T-cell (primary cell): Measurements from ENCODE around the gene OR51V1. TPM values are rescaled to one million over a fixed set of nuclear protein-coding genes. Genes with fewer than 3 reads are reported as not detected.

Experiments used
- ATAC-seq, 4 experiments: fragments of 200-7000 bp in 3 of 4; fragments of 150-1000 bp in 1 of 4; cut with Tn5 transposase; replicated peaks in 1 of 4; 1 replicate in 3 of 4; 2 replicates in 1 of 4; pipeline ENCODE4 v1.10.0; 2021; ENCODE audit warnings: moderate library complexity in 3 of 4, mild to moderate bottlenecking in 2 of 4, moderate number of reproducible peaks in 1 of 4
- CTCF ChIA-PET, 2 donors: fragments of 300-600 bp; sonication (Branson Sonifier 250); formaldehyde crosslinking; loops; one replicate each; lab custom pipeline; 2022; ENCODE audit warnings: antibody characterized with exemption in 2 of 2; lab: Charles Lee
- POLR2A ChIA-PET, 2 donors: fragments of 300-600 bp; sonication (Branson Sonifier 250); formaldehyde crosslinking; loops; one replicate each; lab custom pipeline; 2022; ENCODE audit warnings: antibody characterized with exemption in 2 of 2; lab: Charles Lee
- DNase-seq, 35 experiments: peaks; one replicate each; pipeline versions ENCODE4 v3.0.0 to v3.0.0-alpha.2; 2013 to 2023
- H3K27ac ChIP-seq: one replicate; pipeline ENCODE4 v1.5.1; 2013; ENCODE audit warnings: low read length
- H3K27me3 ChIP-seq, 2 experiments: replicated peaks in 1 of 2; 1 replicate in 1 of 2; 2 replicates in 1 of 2; pipeline versions ENCODE4 v1.6.1 to v1.7.0; 2013; ENCODE audit warnings: low read length in 1 of 2, mixed read lengths in 1 of 2; ENCODE audit not compliant: control insufficient read depth in 2 of 2, insufficient read depth in 2 of 2; ENCODE audit errors: extremely low read depth in 1 of 2
- H3K36me3 ChIP-seq, 2 donors: 1 replicate in 1 of 2; 2 replicates in 1 of 2; pipeline versions ENCODE4 v1.6.1 to v1.7.0; 2013; ENCODE audit warnings: low read length in 1 of 2; ENCODE audit not compliant: control insufficient read depth in 2 of 2, insufficient read depth in 1 of 2; ENCODE audit errors: extremely low read depth in 1 of 2
- H3K4me1 ChIP-seq, 2 experiments: 1 replicate in 1 of 2; 2 replicates in 1 of 2; pipeline versions ENCODE4 v1.6.1 to v1.7.0; 2013; ENCODE audit warnings: low read length in 2 of 2, mixed read lengths in 1 of 2; ENCODE audit not compliant: insufficient read depth in 2 of 2, control insufficient read depth in 1 of 2; ENCODE audit errors: extremely low read depth in 1 of 2
- H3K4me3 ChIP-seq, 2 donors: 1 replicate in 1 of 2; 2 replicates in 1 of 2; pipeline versions ENCODE4 v1.5.1 to v1.7.0; 2013; ENCODE audit warnings: mild to moderate bottlenecking in 2 of 2, low read length in 1 of 2, moderate library complexity in 1 of 2; ENCODE audit not compliant: control insufficient read depth in 1 of 2; ENCODE audit errors: extremely low read depth in 1 of 2
- H3K9me3 ChIP-seq: 2 replicates; pipeline ENCODE4 v1.7.0; 2013
- H3K27ac Mint-ChIP-seq, 2 donors: one replicate each; pipeline ENCODE4 v1.8.0; 2020 to 2021; ENCODE audit warnings: mild to moderate bottlenecking in 2 of 2, mixed read lengths in 2 of 2
- H3K27me3 Mint-ChIP-seq, 2 donors: one replicate each; pipeline ENCODE4 v1.8.0; 2021 to 2022; ENCODE audit warnings: mixed read lengths in 2 of 2
- H3K36me3 Mint-ChIP-seq: one replicate; pipeline ENCODE4 v1.8.0; 2021; ENCODE audit warnings: mixed read lengths
- H3K4me1 Mint-ChIP-seq, 3 donors: one replicate each; pipeline ENCODE4 v1.8.0; 2020 to 2022; ENCODE audit warnings: mixed read lengths in 3 of 3, mild to moderate bottlenecking in 1 of 3
- H3K4me3 Mint-ChIP-seq, 3 donors: one replicate each; pipeline ENCODE4 v1.8.0; 2020 to 2022; ENCODE audit warnings: mild to moderate bottlenecking in 3 of 3, mixed read lengths in 3 of 3, moderate library complexity in 3 of 3
- H3K9me3 Mint-ChIP-seq, 3 donors: one replicate each; pipeline ENCODE4 v1.8.0; 2020 to 2022; ENCODE audit warnings: mixed read lengths in 3 of 3
- WGBS: methylation state at CpG from one replicate; pipeline ENCODE4 v1.1.5; 2013; ENCODE audit warnings: missing lambda C conversion rate; ENCODE audit not compliant: insufficient coverage; 5-methylcytosine and 5-hydroxymethylcytosine counted together
- total RNA-seq, 35 experiments: library from RNA in 6 of 35; stranded (reverse) in 6 of 35; fragments of 120-200 nt in 1 of 35; gene quantifications; one replicate each; pipeline versions ENCODE4 v1.2.1 to v1.2.4 and lab custom pipeline; 2013 to 2026

The OR51V1 gene
- total RNA-seq, 5 donors from 2014 or later (not counting 1 experiment from before 2014, with no cell fraction given) = not detected

DNA sequence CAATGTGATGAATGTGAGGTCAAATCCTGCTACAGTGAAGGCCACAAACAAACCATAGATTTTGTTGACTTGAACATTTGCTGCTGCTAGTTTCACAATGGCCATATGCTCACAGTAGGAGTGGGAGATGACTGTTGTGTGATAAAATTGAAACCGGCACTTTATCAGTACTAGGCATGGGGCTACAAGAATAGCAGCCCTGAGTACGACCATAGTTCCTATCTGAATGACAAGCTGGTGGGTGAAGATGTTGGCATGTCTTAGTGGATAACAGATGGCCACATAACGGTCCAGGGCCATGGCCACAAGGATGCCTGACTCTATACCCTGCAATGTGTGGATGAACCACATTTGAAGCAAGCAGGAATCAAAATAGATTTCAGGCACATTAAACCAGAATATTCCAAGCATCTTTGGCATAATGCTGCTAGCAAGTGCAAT is 48.7 kb downstream of the OR51V1 start:
- Mint-ChIP-seq H3K9me3 (no peaks in the 10 kb centered on the region), H3K27me3 (peaks cover 0 to 9% of the 10 kb centered on the region in 2 donors), H3K36me3 (no peaks in the 10 kb centered on the region), H3K27ac (no peak overlapping the region), H3K4me1 (no peaks in the 10 kb centered on the region), H3K4me3 (no peak overlapping the region)
- 51% methylated on average over 3 of the region's 3 CpGs for WGBS
- no peak overlapping the region for H3K4me3 ChIP-seq
- H3K4me1 ChIP-seq = no peaks in the 10 kb centered on the region
- no peaks in the 10 kb centered on the region for H3K36me3 ChIP-seq
- H3K27ac ChIP-seq = no peak overlapping the region
- DNase-seq = no peak
- CTCF ChIA-PET = no interaction called here
- POLR2A ChIA-PET = no interaction called here
- no peaks in the 10 kb centered on the region for H3K27me3 ChIP-seq
- no peak for ATAC-seq
- no peaks in the 10 kb centered on the region for H3K9me3 ChIP-seq

Other genes with a start within 250 kb of the OR51V1 start
- not detected for gene OR51A2, start 245.0 kb downstream of the OR51V1 start, total RNA-seq
- gene OR51L1, start 205.8 kb downstream of the OR51V1 start, total RNA-seq = not detected
- not detected for gene OR52J3, start 154.2 kb downstream of the OR51V1 start, total RNA-seq
- gene OR52E2, start 141.1 kb downstream of the OR51V1 start, total RNA-seq = not detected
- gene OR52E1, start 131.1 kb downstream of the OR51V1 start, total RNA-seq = not detected
- not detected for gene OR52A5, start 62.3 kb downstream of the OR51V1 start, total RNA-seq
- not detected for gene OR52A1, start 45.9 kb downstream of the OR51V1 start, total RNA-seq
- gene HBB, start 26.4 kb upstream of the OR51V1 start, total RNA-seq = 10 to 100 TPM in 1 of 5 donors, under 1 TPM in 4; 0.59 to 11.7 (median 0.70) TPM
- gene HBD, start 33.8 kb upstream of the OR51V1 start, total RNA-seq = 1 to 10 TPM in 1 of 5 donors, under 1 TPM in 1, not detected in 3; 0.72 to 1.9 TPM
- 1 to 10 TPM in 3 of 5 donors, not detected in 2; 1.8 to 6.4 (median 3.3) TPM for gene HBG1, start 49.2 kb upstream of the OR51V1 start, total RNA-seq
- gene HBG2, start 54.1 kb upstream of the OR51V1 start, total RNA-seq = 10 to 100 TPM in 1 of 5 donors, 1 to 10 TPM in 2, not detected in 2; 5.8 to 13.4 (median 8.2) TPM
- gene HBE1, start 69.3 kb upstream of the OR51V1 start, total RNA-seq = 1 to 10 TPM in 3 of 5 donors, not detected in 2; 3.1 to 3.2 (median 3.2) TPM
- not detected for gene OR51B4, start 101.3 kb upstream of the OR51V1 start, total RNA-seq
- gene OR51B2, start 123.6 kb upstream of the OR51V1 start, total RNA-seq = not detected
- under 1 TPM in 2 of 5 donors, not detected in 3; 0.39 to 0.45 TPM for gene OR51B5, start 142.8 kb upstream of the OR51V1 start, total RNA-seq
- gene OR51B6, start 150.8 kb upstream of the OR51V1 start, total RNA-seq = not detected
- gene OR51M1, start 183.1 kb upstream of the OR51V1 start, total RNA-seq = not detected
- not detected for gene OR51Q1, start 221.4 kb upstream of the OR51V1 start, total RNA-seq
- not detected for gene OR51I1, start 240.8 kb upstream of the OR51V1 start, total RNA-seq
- not detected for gene OR51I2, start 248.6 kb upstream of the OR51V1 start, total RNA-seq